Caco-2 (cell line): ENCODE measurements around the gene WDR59. TPM values are rescaled to one million over a fixed set of nuclear protein-coding genes. Genes with fewer than 3 reads are reported as not detected.

ENCODE experiments used
- BruUV-seq: library from RNA; stranded (reverse); fragments of 400-500 nt; replicated peaks from 2 replicates; lab custom pipeline; 2021; lab: Mats Ljungman, UMichigan
- CTCF ChIA-PET: fragments of 300-600 bp; sonication (Branson Sonifier 250); formaldehyde crosslinking; loops from one replicate; lab custom pipeline; 2022; ENCODE audit warnings: antibody characterized with exemption; lab: Charles Lee
- POLR2A ChIA-PET: fragments of 300-600 bp; sonication (Branson Sonifier 250); formaldehyde crosslinking; loops from one replicate; lab custom pipeline; 2022; ENCODE audit warnings: antibody characterized with exemption; lab: Charles Lee
- DNase-seq, 2 experiments: peaks; one replicate each; pipeline versions ENCODE4 v3.0.0 to v3.0.0-alpha.2; 2020 to 2022
- H3K27me3 ChIP-seq: replicated peaks from 2 replicates; pipeline ENCODE4 v1.6.0; 2011; ENCODE audit warnings: low read length; ENCODE audit not compliant: control insufficient read depth, insufficient read depth
- H3K36me3 ChIP-seq: 2 replicates; pipeline ENCODE4 v1.5.1; 2011; ENCODE audit warnings: low read length; ENCODE audit not compliant: control insufficient read depth, insufficient read depth
- H3K4me1 ChIP-seq: fragments of 250-450 bp; sonication (Bioruptor Pico); 2 replicates; pipeline ENCODE4 v1.5.1; 2020; ENCODE audit warnings: mild to moderate bottlenecking
- H3K4me3 ChIP-seq: 2 replicates; pipeline ENCODE4 v1.5.1; 2011; ENCODE audit warnings: low read depth, mild to moderate bottlenecking, control low read depth, low read length
- H3K9me3 ChIP-seq: fragments of 250-450 bp; sonication (Bioruptor Pico); 2 replicates; pipeline ENCODE4 v1.5.1; 2020; ENCODE audit warnings: mild to moderate bottlenecking, moderate library complexity
- H3K27ac Mint-ChIP-seq: one replicate; pipeline ENCODE4 v1.8.0; 2022; ENCODE audit warnings: mixed read lengths; ENCODE audit not compliant: unreplicated experiment
- H3K27me3 Mint-ChIP-seq: one replicate; pipeline ENCODE4 v1.8.0; 2022; ENCODE audit warnings: mixed read lengths; ENCODE audit not compliant: insufficient read depth, unreplicated experiment
- H3K36me3 Mint-ChIP-seq: one replicate; pipeline ENCODE4 v1.8.0; 2022; ENCODE audit warnings: mild to moderate bottlenecking, mixed read lengths; ENCODE audit not compliant: insufficient read depth, unreplicated experiment
- H3K4me1 Mint-ChIP-seq: one replicate; pipeline ENCODE4 v1.8.0; 2022; ENCODE audit warnings: low read depth, mixed read lengths; ENCODE audit not compliant: unreplicated experiment
- H3K4me3 Mint-ChIP-seq: one replicate; pipeline ENCODE4 v1.8.0; 2022; ENCODE audit warnings: mild to moderate bottlenecking, moderate library complexity, mixed read lengths; ENCODE audit not compliant: unreplicated experiment
- H3K9me3 Mint-ChIP-seq: one replicate; pipeline ENCODE4 v1.8.0; 2022; ENCODE audit warnings: mixed read lengths; ENCODE audit not compliant: unreplicated experiment
- intact Hi-C: fragments of 100-400 bp; cut with micrococcal nuclease; formaldehyde crosslinking; loops from one replicate; pipeline ENCODE4 v1.10.0; 2022; ENCODE audit not compliant: unreplicated experiment
- total RNA-seq: library from RNA; stranded (reverse); gene quantifications from 2 replicates; pipeline ENCODE4 v1.2.3, GENCODE V29; 2022
- TF ChIP-seq, protein P1 (sequence below), 2 experiments: fragments of 200-600 bp in 1 of 2; IDR thresholded peaks; 1 replicate in 1 of 2; 2 replicates in 1 of 2; pipeline versions ENCODE4 v1.5.1 to v1.8.0; 2011 to 2022; ENCODE audit warnings: antibody characterized with exemption in 1 of 2, control low read depth in 1 of 2, inconsistent platforms in 1 of 2, low read depth in 1 of 2, low read length in 1 of 2, mild to moderate bottlenecking in 1 of 2, moderate library complexity in 1 of 2; ENCODE audit not compliant: insufficient read depth in 1 of 2, severe bottlenecking in 1 of 2, unreplicated experiment in 1 of 2

WDR59 gene
- total RNA-seq, 1 experiment from 2014 or later = 148 TPM

DNA sequence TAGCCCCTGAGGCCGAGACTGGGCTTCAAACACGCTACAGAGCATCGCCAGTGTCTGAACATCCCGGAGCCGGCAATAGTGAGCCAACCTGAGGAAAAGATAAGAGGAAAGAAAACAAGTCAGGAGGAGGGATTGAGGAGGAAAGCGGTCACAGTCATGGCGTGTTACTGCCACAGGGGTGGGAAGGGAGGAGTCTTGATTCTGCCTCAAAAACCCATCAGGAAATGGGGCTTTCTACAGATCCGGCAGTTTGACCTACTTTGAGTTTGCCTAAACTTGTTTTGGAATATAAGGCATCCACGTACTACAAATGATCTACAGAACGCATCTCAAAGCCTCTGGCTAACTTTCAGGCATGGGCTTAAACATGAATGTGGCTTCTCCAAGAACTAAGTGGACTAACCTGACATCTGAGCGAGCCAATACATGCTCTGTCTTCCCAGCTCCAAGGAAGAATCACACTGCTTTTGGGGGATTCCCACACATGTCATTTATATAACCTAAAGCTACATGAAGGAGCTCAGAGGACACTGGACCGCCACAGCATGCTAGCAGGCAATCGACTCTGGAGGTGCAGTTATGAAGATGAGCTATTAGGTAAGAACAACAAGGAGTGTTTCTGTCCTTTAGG is 96.6 kb downstream of the WDR59 start:
- POLR2A ChIA-PET = no interaction called here
- Mint-ChIP-seq H3K4me3 (no peak overlapping the region), H3K4me1 (no peaks in the 10 kb centered on the region), H3K36me3 (peaks cover 85% of the 10 kb centered on the region), H3K27me3 (no peaks in the 10 kb centered on the region), H3K9me3 (no peaks in the 10 kb centered on the region), H3K27ac (no peak overlapping the region)
- TF ChIP-seq, protein P1, sequence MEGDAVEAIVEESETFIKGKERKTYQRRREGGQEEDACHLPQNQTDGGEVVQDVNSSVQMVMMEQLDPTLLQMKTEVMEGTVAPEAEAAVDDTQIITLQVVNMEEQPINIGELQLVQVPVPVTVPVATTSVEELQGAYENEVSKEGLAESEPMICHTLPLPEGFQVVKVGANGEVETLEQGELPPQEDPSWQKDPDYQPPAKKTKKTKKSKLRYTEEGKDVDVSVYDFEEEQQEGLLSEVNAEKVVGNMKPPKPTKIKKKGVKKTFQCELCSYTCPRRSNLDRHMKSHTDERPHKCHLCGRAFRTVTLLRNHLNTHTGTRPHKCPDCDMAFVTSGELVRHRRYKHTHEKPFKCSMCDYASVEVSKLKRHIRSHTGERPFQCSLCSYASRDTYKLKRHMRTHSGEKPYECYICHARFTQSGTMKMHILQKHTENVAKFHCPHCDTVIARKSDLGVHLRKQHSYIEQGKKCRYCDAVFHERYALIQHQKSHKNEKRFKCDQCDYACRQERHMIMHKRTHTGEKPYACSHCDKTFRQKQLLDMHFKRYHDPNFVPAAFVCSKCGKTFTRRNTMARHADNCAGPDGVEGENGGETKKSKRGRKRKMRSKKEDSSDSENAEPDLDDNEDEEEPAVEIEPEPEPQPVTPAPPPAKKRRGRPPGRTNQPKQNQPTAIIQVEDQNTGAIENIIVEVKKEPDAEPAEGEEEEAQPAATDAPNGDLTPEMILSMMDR (IDR thresholded peaks at IDR 0.05; ENCODE audit: insufficient read depth in 1 of 2, low read depth in 1 of 2, low read length in 1 of 2, severe bottlenecking in 1 of 2, unreplicated experiment in 1 of 2) = no peak
- CTCF ChIA-PET = no interaction called here
- no peak for DNase-seq
- BruUV-seq = no TSS peak
- H3K4me3 ChIP-seq = no peak overlapping the region
- H3K9me3 ChIP-seq = no peaks in the 10 kb centered on the region
- intact Hi-C loops = no loop called here
- no peaks in the 10 kb centered on the region; the same call in 1 of the 2 replicates for H3K4me1 ChIP-seq
- peaks cover 9% of the 10 kb centered on the region for H3K36me3 ChIP-seq
- H3K27me3 ChIP-seq = no peaks in the 10 kb centered on the region

- Mint-ChIP-seq H3K27ac (no peak overlapping the region), H3K36me3 (peaks cover 79% of the 10 kb centered on the region), H3K27me3 (no peaks in the 10 kb centered on the region), H3K9me3 (no peaks in the 10 kb centered on the region), H3K4me3 (no peak overlapping the region), H3K4me1 (no peaks in the 10 kb centered on the region)
- Histone ChIP-seq H3K4me1 (no peaks in the 10 kb centered on the region; the same call in 1 of the 2 replicates), H3K4me3 (no peak overlapping the region), H3K9me3 (no peaks in the 10 kb centered on the region), H3K36me3 (peaks cover 7% of the 10 kb centered on the region), H3K27me3 (no peaks in the 10 kb centered on the region)
- BruUV-seq = no TSS peak
- DNase-seq = no peak
- intact Hi-C loops = no loop called here
- TF ChIP-seq, protein P1 (IDR thresholded peaks at IDR 0.05; ENCODE audit: insufficient read depth in 1 of 2, low read depth in 1 of 2, low read length in 1 of 2, severe bottlenecking in 1 of 2, unreplicated experiment in 1 of 2) = no peak
- POLR2A ChIA-PET = no interaction called here
- CTCF ChIA-PET = interaction anchor here (0.6 kb wide), 1 partner anchor 162 kb away, joined by 4 read pairs; no protein-coding TSS in a partner anchor
Observed at GRCh38 chr16:74887084-74887483, 97.8 kb downstream of the WDR59 start.

GRCh38 chr16:74877706-74878105 is 107.2 kb downstream of the WDR59 start:
- Histone ChIP-seq H3K4me1 (no peaks in the 10 kb centered on the region), H3K4me3 (no peak overlapping the region), H3K36me3 (peaks cover 6% of the 10 kb centered on the region), H3K9me3 (no peaks in the 10 kb centered on the region), H3K27me3 (no peaks in the 10 kb centered on the region)
- Mint-ChIP-seq H3K27me3 (no peaks in the 10 kb centered on the region), H3K27ac (no peak overlapping the region), H3K4me3 (no peak overlapping the region), H3K36me3 (peaks cover 47% of the 10 kb centered on the region), H3K9me3 (no peaks in the 10 kb centered on the region), H3K4me1 (peaks cover 7% of the 10 kb centered on the region)
- intact Hi-C loops = no loop called here
- ChIA-PET POLR2A (no interaction called here), CTCF (no interaction called here)
- TF ChIP-seq, protein P1 (IDR thresholded peaks at IDR 0.05; ENCODE audit: insufficient read depth in 1 of 2, low read depth in 1 of 2, low read length in 1 of 2, severe bottlenecking in 1 of 2, unreplicated experiment in 1 of 2) = no peak
- no peak for DNase-seq
- no TSS peak for BruUV-seq
